ENCODE results near the gene HEBP2. TPM values are rescaled to one million over a fixed set of nuclear protein-coding genes. Genes with fewer than 3 reads are reported as not detected.

Gene HEBP2
- total RNA-seq, 4 donors from 2014 or later, result 141 to 195 (median 162) TPM

DNA sequence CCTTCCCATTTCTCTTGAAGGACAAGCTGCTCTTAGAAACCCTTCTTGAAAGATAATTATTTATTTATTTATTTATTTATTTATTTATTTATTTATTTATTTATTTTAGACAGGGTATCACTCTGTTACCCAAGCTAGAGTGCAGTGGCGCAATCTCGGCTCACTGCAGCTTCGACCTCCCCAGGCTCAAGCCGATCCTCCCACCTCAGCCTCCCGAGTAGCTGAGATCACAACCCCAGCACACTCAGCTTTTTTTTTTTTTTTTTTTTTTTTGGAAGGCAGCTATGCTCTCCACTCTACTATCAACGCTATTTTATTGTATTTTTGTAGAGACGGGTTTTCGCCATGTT, 1.2 kb upstream of the HEBP2 start:
- intact Hi-C loops (cut with DNase I; ENCODE audit: low total_unique reads), result no loop called here
- 84 to 89% methylated on average over 8 of the region's 8 CpGs for WGBS, 2 donors
- no peak for TF ChIP-seq POLR2A (IDR thresholded peaks at IDR 0.05)
- TF ChIP-seq, protein P1, sequence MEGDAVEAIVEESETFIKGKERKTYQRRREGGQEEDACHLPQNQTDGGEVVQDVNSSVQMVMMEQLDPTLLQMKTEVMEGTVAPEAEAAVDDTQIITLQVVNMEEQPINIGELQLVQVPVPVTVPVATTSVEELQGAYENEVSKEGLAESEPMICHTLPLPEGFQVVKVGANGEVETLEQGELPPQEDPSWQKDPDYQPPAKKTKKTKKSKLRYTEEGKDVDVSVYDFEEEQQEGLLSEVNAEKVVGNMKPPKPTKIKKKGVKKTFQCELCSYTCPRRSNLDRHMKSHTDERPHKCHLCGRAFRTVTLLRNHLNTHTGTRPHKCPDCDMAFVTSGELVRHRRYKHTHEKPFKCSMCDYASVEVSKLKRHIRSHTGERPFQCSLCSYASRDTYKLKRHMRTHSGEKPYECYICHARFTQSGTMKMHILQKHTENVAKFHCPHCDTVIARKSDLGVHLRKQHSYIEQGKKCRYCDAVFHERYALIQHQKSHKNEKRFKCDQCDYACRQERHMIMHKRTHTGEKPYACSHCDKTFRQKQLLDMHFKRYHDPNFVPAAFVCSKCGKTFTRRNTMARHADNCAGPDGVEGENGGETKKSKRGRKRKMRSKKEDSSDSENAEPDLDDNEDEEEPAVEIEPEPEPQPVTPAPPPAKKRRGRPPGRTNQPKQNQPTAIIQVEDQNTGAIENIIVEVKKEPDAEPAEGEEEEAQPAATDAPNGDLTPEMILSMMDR (IDR thresholded peaks at IDR 0.05), result no peak
- H3K4me3 ChIP-seq (ENCODE audit: low read depth, poor library complexity, severe bottlenecking), result no peak overlapping the region
- DNase-seq (ENCODE audit: low spot score in 2 of 2), result no peak

DNA sequence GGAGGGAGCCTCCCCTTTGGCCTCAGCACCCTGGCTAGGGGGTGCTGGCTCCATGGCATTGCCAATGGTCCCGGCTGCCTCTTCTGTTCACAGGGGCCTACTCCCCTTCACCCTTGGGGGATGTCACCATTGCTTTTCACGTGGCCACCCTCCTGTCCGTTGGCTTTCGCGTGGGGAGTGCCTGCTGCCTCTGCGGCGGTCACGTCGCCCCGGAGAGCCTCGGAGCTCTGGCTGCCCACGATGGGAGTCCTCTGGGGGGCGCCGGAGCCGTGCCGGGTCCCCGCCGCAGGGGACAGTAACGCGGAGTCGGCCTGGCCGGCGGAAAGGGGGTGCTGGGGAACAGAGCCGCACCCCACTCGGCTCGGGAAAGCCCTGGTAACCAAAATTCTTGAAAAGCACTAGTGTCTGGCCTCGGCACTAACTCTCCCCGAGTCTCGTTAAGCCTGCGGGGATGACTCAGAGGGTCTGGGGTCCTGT, 661 bp upstream of the HEBP2 start:
- WGBS, 2 donors, result 0 to 1% methylated on average over 17 to 26 of the region's 30 CpGs
- TF ChIP-seq POLR2A (IDR thresholded peaks at IDR 0.05), result no peak
- TF ChIP-seq, protein P1 (IDR thresholded peaks at IDR 0.05), result no peak
- DNase-seq (ENCODE audit: low spot score in 2 of 2), result peak in 1 of 2 donors; percentile 87
- H3K4me3 ChIP-seq (ENCODE audit: low read depth, poor library complexity, severe bottlenecking), result peak overlapping the region; percentile 71
- intact Hi-C loops (cut with DNase I; ENCODE audit: low total_unique reads), result no loop called here

DNA sequence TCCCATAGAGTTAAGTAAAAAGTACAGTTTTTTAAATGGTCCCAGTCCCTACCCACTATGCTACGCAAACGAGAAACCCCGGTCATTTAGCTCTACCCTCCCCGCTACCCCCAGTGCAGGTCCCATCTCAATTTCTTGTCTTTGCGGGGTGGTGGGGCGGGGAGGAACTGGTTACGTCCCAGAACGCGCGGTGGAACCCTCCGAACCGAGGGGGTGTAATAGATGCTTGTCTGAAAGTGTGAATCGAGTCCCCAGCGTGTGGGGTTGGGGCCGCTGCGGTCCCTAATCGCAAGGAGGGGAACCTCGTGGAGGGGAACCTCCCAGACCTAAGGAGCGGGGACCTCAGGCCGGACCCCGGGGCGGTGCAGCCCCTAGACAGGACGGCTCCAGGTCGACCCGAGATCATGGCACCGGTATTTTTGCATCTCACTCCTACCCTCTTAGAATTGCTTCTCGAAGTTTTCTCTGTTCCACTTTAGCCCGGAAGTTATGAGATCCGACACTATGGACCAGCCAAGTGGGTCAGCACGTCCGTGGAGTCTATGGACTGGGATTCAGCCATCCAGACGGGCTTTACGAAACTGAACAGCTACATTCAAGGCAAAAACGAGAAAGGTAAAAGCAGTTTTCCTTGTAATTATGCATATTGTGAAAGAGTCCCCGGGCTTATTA, 779 bp downstream of the HEBP2 start:
- WGBS, 2 donors, result 3 to 4% methylated on average over 35 of the region's 35 CpGs
- intact Hi-C loops (cut with DNase I; ENCODE audit: low total_unique reads), result no loop called here
- DNase-seq (ENCODE audit: low spot score in 2 of 2), result peak in 1 of 2 donors; percentile 90
- no peak for TF ChIP-seq POLR2A (IDR thresholded peaks at IDR 0.05)
- TF ChIP-seq, protein P1 (IDR thresholded peaks at IDR 0.05), result no peak
- H3K4me3 ChIP-seq (ENCODE audit: low read depth, poor library complexity, severe bottlenecking), result peak overlapping the region; percentile 71

DNA sequence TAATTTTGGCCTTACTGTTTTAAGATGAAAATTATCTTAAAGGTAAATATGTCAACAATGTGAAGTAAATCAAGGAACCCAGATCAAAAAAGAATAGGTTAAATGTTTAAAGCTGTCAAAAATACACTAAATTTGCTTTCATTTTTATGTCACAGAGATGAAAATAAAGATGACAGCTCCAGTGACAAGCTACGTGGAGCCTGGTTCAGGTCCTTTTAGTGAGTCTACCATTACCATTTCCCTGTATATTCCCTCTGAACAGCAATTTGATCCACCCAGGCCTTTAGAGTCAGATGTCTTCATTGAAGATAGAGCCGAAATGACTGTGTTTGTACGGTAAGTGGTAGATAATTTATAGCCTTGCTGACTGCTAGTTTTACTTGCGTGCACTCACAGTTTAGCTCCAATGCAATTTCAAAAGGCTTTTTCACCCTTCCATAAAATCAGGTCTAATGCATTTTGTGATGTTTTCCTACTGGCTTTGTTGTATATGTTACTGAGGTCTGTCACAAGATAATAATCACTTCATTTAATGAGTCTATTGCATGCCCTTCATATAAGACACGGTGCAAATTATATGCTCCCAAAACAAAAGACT, 1.9 kb downstream of the HEBP2 start:
- H3K4me3 ChIP-seq (ENCODE audit: low read depth, poor library complexity, severe bottlenecking), result no peak overlapping the region
- intact Hi-C loops (cut with DNase I; ENCODE audit: low total_unique reads), result no loop called here
- no peak for TF ChIP-seq POLR2A (IDR thresholded peaks at IDR 0.05)
- TF ChIP-seq, protein P1 (IDR thresholded peaks at IDR 0.05), result no peak
- WGBS, 2 donors, result 60 to 71% methylated on average over 5 of the region's 5 CpGs
- no peak for DNase-seq (ENCODE audit: low spot score in 2 of 2)

DNA sequence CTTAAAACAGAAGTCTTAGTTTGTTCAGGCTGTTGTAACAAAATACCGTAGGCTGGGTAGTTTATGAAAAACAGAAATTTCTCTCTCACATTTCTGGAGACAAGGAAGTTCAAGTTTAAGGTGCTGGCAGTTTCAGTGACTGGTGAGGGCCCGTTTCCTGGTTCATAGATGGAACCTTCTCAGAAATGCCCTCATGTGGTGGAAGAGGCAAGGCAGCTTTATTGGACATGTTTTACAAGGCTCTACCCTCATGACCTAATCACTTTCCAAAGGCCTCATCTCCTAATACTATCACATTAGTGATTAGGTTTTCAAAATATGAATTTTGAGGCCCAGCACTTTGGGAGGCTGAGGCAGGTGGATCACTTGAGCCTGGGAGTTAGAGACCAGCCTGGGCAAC, 2.4 kb downstream of the HEBP2 start:
- intact Hi-C loops (cut with DNase I; ENCODE audit: low total_unique reads), result no loop called here
- DNase-seq (ENCODE audit: low spot score in 2 of 2), result no peak
- H3K4me3 ChIP-seq (ENCODE audit: low read depth, poor library complexity, severe bottlenecking), result no peak overlapping the region
- TF ChIP-seq POLR2A (IDR thresholded peaks at IDR 0.05), result no peak
- TF ChIP-seq, protein P1 (IDR thresholded peaks at IDR 0.05), result no peak
- 61 to 63% methylated on average over 2 of the region's 2 CpGs for WGBS, 2 donors

Measured in lower leg skin (tissue), 4 donors.